HepG2 (cell line): ENCODE data around the gene DUS2. TPM values are rescaled to one million over a fixed set of nuclear protein-coding genes. Genes with fewer than 3 reads are reported as not detected.
A peak's percentile ranks its signal among the peaks of the same experiment; 100 is the strongest.

Source experiments
- ATAC-seq: fragments of 200-7000 bp; cut with Tn5 transposase; 3 replicates; pipeline ENCODE4 v1.9.1; 2020; ENCODE audit warnings: mild to moderate bottlenecking, moderate library complexity
- BruUV-seq: library from RNA; stranded (reverse); fragments of 400-500 nt; replicated peaks from 2 replicates; lab custom pipeline; 2021; lab: Mats Ljungman, UMichigan
- CTCF ChIA-PET: fragments of 300-600 bp; formaldehyde crosslinking; extraction: SDS; loops from one replicate; lab custom pipeline; 2021; ENCODE audit warnings: low total read pairs, inconsistent platforms, low intra/inter-chr PET ratio; lab: Yijun Ruan, JAX
- POLR2A ChIA-PET: fragments of 350-600 bp; sonication (Branson Sonifier 250); formaldehyde crosslinking; loops from one replicate; lab custom pipeline; 2020; ENCODE audit warnings: antibody characterized with exemption, inconsistent platforms; lab: Yijun Ruan, JAX
- DNase-seq: peaks from one replicate; pipeline ENCODE4 v3.0.0-alpha.2; 2015; ENCODE audit warnings: low spot score
- FAIRE-seq: peaks from 3 replicates; lab custom pipeline; 2011; peaks lifted over from hg19 to GRCh38; lab: Jason Lieb, UNC
- H2AFZ ChIP-seq: one replicate; pipeline ENCODE4 v1.6.1; 2011; ENCODE audit warnings: low read length, inconsistent platforms
- H3K27ac ChIP-seq: fragments of 300-600 bp; 3 replicates; pipeline ENCODE4 v1.8.0; 2011; ENCODE audit warnings: mixed run types, mild to moderate bottlenecking, mixed read lengths, low read length, inconsistent platforms; ENCODE audit not compliant: insufficient read depth; ENCODE audit errors: extremely low read length
- H3K27me3 ChIP-seq, 2 experiments: fragments of 200-600 bp in 1 of 2; 2 replicates in 1 of 2; 3 replicates in 1 of 2; pipeline versions ENCODE4 v1.6.0 to v1.8.0; 2011; ENCODE audit warnings: low read length in 2 of 2, mild to moderate bottlenecking in 2 of 2, moderate library complexity in 2 of 2, inconsistent platforms in 1 of 2; ENCODE audit not compliant: insufficient read depth in 2 of 2, control insufficient read depth in 1 of 2
- H3K36me3 ChIP-seq, 2 experiments: fragments of 200-600 bp in 1 of 2; replicated peaks in 1 of 2; 2 replicates in 1 of 2; 3 replicates in 1 of 2; pipeline versions ENCODE4 v1.5.1 to v1.8.0; 2011; ENCODE audit warnings: low read length in 2 of 2, inconsistent platforms in 1 of 2; ENCODE audit not compliant: insufficient read depth in 2 of 2, control insufficient read depth in 1 of 2
- H3K4me1 ChIP-seq: 2 replicates; pipeline ENCODE4 v1.5.1; 2012; ENCODE audit warnings: low read length, inconsistent platforms; ENCODE audit not compliant: insufficient read depth
- H3K4me2 ChIP-seq: 2 replicates; pipeline ENCODE4 v1.6.0; 2011; ENCODE audit warnings: low read depth, low read length, inconsistent platforms
- H3K4me3 ChIP-seq, 3 experiments: fragments of 200-600 bp in 1 of 3; sonication (generic), shearing (Covaris generic) in 1 of 3; replicated peaks in 1 of 3; 2 replicates each; pipeline ENCODE4 v1.5.1; 2011 to 2016; ENCODE audit warnings: low read length in 3 of 3, inconsistent platforms in 2 of 3, low read depth in 2 of 3, mild to moderate bottlenecking in 2 of 3, control low read depth in 1 of 3, mixed read lengths in 1 of 3; ENCODE audit not compliant: insufficient read depth in 1 of 3
- H3K79me2 ChIP-seq: one replicate; pipeline ENCODE4 v1.6.1; 2011; ENCODE audit warnings: low read length, inconsistent platforms; ENCODE audit not compliant: insufficient read depth
- H3K9ac ChIP-seq: 2 replicates; pipeline ENCODE4 v1.6.0; 2011; ENCODE audit warnings: mild to moderate bottlenecking, low read depth, low read length, inconsistent platforms; ENCODE audit not compliant: insufficient read depth
- H3K9me3 ChIP-seq: 2 replicates; pipeline ENCODE4 v1.5.1; 2012; ENCODE audit warnings: mild to moderate bottlenecking, low read length
- H4K20me1 ChIP-seq: 2 replicates; pipeline ENCODE4 v1.6.0; 2011; ENCODE audit warnings: inconsistent platforms, mild to moderate bottlenecking, low read length, moderate library complexity; ENCODE audit not compliant: insufficient read depth
- ARHGAP35 ChIP-seq: sonication (generic); formaldehyde crosslinking; IDR thresholded peaks from 2 replicates; pipeline ENCODE4 v1.9.0; 2022; ENCODE audit warnings: mild to moderate bottlenecking, inconsistent platforms, moderate library complexity, missing genetic modification reagents, borderline replicate concordance
- PRPF4 ChIP-seq: fragments of 200-400 bp; formaldehyde crosslinking; IDR thresholded peaks from 2 replicates; pipeline ENCODE4 v1.6.1; 2016; ENCODE audit warnings: low read length, low read depth; ENCODE audit not compliant: poor library complexity, severe bottlenecking
- SP4 ChIP-seq: sonication (generic); formaldehyde crosslinking; IDR thresholded peaks from 2 replicates; pipeline ENCODE4 v1.8.1; 2023; ENCODE audit warnings: mild to moderate bottlenecking, missing genetic modification reagents
- STAG1 ChIP-seq: sonication (generic); formaldehyde crosslinking; IDR thresholded peaks from 2 replicates; pipeline ENCODE4 v1.4.0; 2020; ENCODE audit warnings: missing genetic modification reagents
- THRA ChIP-seq: sonication (generic); formaldehyde crosslinking; IDR thresholded peaks from 2 replicates; pipeline ENCODE4 v1.4.0; 2020; ENCODE audit warnings: missing genetic modification reagents, borderline replicate concordance
- UBTF ChIP-seq: sonication (generic); formaldehyde crosslinking; IDR thresholded peaks from 2 replicates; pipeline ENCODE4 v1.4.0; 2020; ENCODE audit warnings: mild to moderate bottlenecking, missing genetic modification reagents
- ZFP90 ChIP-seq: sonication (generic); formaldehyde crosslinking; IDR thresholded peaks from 2 replicates; pipeline ENCODE4 v1.8.0; 2022; ENCODE audit warnings: missing genetic modification reagents, mild to moderate bottlenecking, inconsistent platforms, borderline replicate concordance
- ZNF121 ChIP-seq: sonication (generic); formaldehyde crosslinking; IDR thresholded peaks from 2 replicates; pipeline ENCODE4 v1.5.0; 2020; ENCODE audit warnings: mild to moderate bottlenecking, missing genetic modification reagents
- ZNF580 ChIP-seq: IDR thresholded peaks from 2 replicates; pipeline ENCODE4 v1.6.1; 2016; ENCODE audit warnings: low read depth, borderline replicate concordance
- WGBS: methylation state at CpG from one replicate; pipeline ENCODE4 v1.1.6; 2017; ENCODE audit warnings: low lambda C conversion rate; 5-methylcytosine and 5-hydroxymethylcytosine counted together
- in situ Hi-C: cut with HindIII; loops from 2 replicates; pipeline ENCODE4 v1.10.0; 2017; ENCODE audit warnings: low pct_unique_long_range_greater_than_20kb; ENCODE audit not compliant: extremely low pct_ligation_motif_present
- intact Hi-C: fragments of 100-400 bp; cut with micrococcal nuclease; formaldehyde crosslinking; loops from one replicate; pipeline ENCODE4 v1.10.0; 2022; ENCODE audit not compliant: unreplicated experiment
- polyA plus RNA-seq, 8 experiments: library from polyadenylated mRNA; depleted of rRNA in 3 of 8; stranded (reverse) in 7 of 8; unstranded in 1 of 8; fragments of >200 nt; fragmentation: Illumina TruSeq in 4 of 8; extraction: Trizol in 4 of 8; gene quantifications; 2 replicates each; pipeline versions ENCODE4 v1.2.1 to v1.2.3, GENCODE V29; 2011 to 2016; ENCODE audit warnings: low read depth in 4 of 8, missing spikeins in 1 of 8, mixed read lengths in 1 of 8; ENCODE audit not compliant: insufficient read depth in 1 of 8
- total RNA-seq, 5 experiments: library from RNA; depleted of rRNA; stranded (reverse); fragments of >200 nt; fragmentation: Illumina TruSeq; extraction: Trizol; gene quantifications; 2 replicates each; pipeline ENCODE4 v1.2.3, GENCODE V29; 2016; ENCODE audit warnings: low read depth in 1 of 5

Gene DUS2
- total and polyA plus RNA-seq, 2 of the 13 experiments (the other 11 are each of a cell fraction or from before 2014, with no cell fraction given), result 17.8 to 25.1 TPM

GRCh38 chr16:67987460-67988160 lies 35.5 kb upstream of the DUS2 start (continued):
- no peak for TF ChIP-seq THRA (CRISPR knock-in tag)
- TF ChIP-seq SP4 (CRISPR knock-in tag), result no peak
- TF ChIP-seq STAG1, result 0 out of 2 replicates have a peak, but pooled peaks have one; percentile 3

- Histone ChIP-seq H4K20me1 (no peaks in the 10 kb centered on the region), H3K4me3 (no peak overlapping the region), H3K9ac (no peak overlapping the region), H2AFZ (no peak overlapping the region), H3K27ac (no peak overlapping the region), H3K79me2 (no peaks in the 10 kb centered on the region), H3K27me3 (peaks cover 2 to 22% of the 10 kb centered on the region in 2 experiments), H3K36me3 (no peaks in the 10 kb centered on the region), H3K4me2 (no peak overlapping the region), H3K4me1 (peaks cover 61% of the 10 kb centered on the region), H3K9me3 (no peaks in the 10 kb centered on the region)
- CTCF ChIA-PET, result no interaction called here
- TF ChIP-seq ZNF121 (CRISPR knock-in tag) (peak; percentile 87), UBTF (0 out of 2 replicates have a peak, but pooled peaks have one; percentile 1), ZNF580 (CRISPR knock-in tag) (no peak), ZFP90 (no peak), PRPF4 (no peak), ARHGAP35 (CRISPR knock-in tag) (no peak)
- POLR2A ChIA-PET, result interaction anchor here (1.4 to 4.8 kb wide), 4 partner anchors 10 to 45 kb away, joined by 3 to 29 read pairs (median 12); partner anchors contain the start of genes DDX28, DPEP2, DUS2 and LCAT
- FAIRE-seq (no peak), DNase-seq (no peak), ATAC-seq (no peak)
- intact Hi-C loops, result no loop called here
- in situ Hi-C loops, result no loop called here
- WGBS, result 60% methylated on average over 3 of the region's 3 CpGs
- BruUV-seq, result no TSS peak
These were observed 34.4 kb upstream of the DUS2 start for GRCh38 chr16:67988675-67989074.
